H54 (cell line): ENCODE results near the gene VCAN.

Source experiments
- DNase-seq: peaks from one replicate; pipeline ENCODE4 v3.0.0; 2011; ENCODE audit warnings: low spot score, mixed read lengths; ENCODE audit not compliant: insufficient read length
- FAIRE-seq: peaks from 3 replicates; lab custom pipeline; 2011; peaks lifted over from hg19 to GRCh38; lab: Jason Lieb, UNC
- POLR2A ChIP-seq: IDR thresholded peaks from 2 replicates; pipeline ENCODE4 v1.6.1; 2011; ENCODE audit warnings: low read depth, mild to moderate bottlenecking, low read length

Gene VCAN

GRCh38 chr5:83473346-83474160, 2.0 kb downstream of the VCAN start:
- peak; percentile 77 for DNase-seq
- peak; percentile 92 for FAIRE-seq
- TF ChIP-seq POLR2A = no peak

DNA sequence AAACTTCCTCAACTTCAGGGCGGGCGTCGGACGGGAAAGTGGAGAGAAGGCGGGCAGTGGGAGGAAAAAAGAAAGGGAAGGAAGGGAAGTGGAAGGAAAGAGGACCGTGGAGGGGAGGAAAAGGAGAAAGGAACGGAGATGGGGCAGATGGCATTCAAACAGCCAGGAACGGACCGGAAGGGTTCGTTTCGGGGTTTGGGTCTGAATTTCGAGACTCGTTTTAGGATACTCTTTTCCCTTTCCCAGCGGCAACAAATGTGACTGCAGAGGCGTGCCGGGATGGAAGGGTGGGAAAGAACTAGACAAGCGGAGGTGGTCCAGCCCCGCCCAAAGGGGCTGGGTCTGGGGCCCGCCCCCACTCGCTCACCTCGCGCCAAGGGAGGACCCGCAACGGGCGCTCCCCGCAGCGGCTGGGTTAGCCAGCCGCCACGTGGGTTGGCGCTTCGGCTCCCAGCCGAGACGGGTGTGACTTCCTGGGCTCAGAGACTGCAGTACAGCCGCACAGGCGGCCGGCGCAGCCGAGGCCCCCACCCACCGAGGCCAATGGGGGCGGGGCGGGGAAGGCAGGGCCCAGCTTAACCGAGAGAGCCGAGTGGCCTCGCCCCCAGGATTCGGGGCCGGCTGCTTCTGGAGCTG, 2.7 kb downstream of the VCAN start:
- FAIRE-seq (peak; percentile 30), DNase-seq (peak; percentile 61)
- TF ChIP-seq POLR2A = no peak

DNA sequence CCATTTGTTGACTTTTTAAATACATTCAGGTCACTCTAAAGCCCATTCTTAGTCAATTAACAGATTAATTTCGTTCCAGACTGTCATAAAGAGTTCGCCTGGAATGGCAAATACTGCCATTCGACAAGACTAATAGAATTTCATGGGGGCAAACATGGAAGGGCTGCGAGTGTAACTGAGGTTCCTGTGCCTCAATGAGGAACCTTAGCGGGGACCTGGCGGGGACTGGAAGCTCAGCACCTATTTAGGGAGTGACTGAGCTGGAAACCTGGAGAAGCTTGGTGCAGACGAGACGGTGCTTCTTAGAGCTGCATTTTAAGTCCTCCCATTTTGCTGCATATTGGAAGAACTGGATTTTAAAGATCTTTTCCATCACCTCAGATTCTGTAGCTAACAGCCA, 3.4 kb downstream of the VCAN start:
- DNase-seq (no peak), FAIRE-seq (no peak)
- TF ChIP-seq POLR2A = no peak

DNA sequence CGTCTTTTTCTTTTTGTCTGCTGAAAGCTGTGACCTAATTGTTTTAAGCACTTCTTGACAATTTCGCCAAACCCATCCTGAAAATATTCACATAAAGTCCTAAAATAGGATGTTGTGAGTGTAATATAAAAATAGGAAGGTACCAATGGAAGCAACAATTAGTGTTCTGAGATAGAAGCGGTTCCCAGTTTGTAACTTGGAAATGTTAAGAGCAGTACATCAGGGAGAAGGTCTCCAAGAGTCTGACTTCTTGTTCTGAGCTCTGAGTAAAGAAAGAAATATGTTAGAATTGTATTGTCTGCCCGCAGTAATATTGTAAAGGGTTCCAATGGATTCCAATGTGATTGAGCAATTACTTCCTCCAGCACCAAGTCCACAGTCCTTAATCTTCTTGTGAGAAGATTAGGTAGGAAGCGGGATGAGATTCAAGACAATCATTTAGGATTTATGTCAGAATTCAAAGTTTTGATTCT, 3.9 kb downstream of the VCAN start:
- TF ChIP-seq POLR2A = no peak
- no peak for FAIRE-seq
- no peak for DNase-seq

- DNase-seq (no peak), FAIRE-seq (no peak)
- TF ChIP-seq POLR2A = no peak
Observed at GRCh38 chr5:83475935-83476814, 4.6 kb downstream of the VCAN start.

DNA sequence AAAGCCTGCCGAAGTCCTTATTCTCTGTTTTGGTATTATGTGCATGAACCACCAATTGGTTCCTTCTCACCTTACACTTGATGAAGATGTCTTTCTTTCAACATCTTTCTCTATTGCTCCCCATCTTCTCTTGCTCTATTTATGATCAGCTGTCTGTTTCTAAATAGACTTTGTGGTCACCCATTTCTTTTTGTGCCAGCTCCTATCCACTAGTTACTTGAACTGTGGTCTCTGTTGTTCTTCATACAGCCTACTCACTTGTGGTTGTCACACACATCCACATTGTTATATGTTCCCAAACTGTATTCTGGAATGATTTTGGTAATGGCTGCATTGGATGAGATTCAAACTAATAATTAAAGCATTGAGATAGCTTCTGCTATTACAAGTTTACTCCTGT, 11.4 kb downstream of the VCAN start:
- no peak for FAIRE-seq

GRCh38 chr5:83484294-83484693, 12.8 kb downstream of the VCAN start:
- DNase-seq (no peak), FAIRE-seq (no peak)
- no peak for TF ChIP-seq POLR2A

More for the DNA sequence above, 11.4 kb downstream of the VCAN start:
- no peak for TF ChIP-seq POLR2A
- no peak for DNase-seq

DNA sequence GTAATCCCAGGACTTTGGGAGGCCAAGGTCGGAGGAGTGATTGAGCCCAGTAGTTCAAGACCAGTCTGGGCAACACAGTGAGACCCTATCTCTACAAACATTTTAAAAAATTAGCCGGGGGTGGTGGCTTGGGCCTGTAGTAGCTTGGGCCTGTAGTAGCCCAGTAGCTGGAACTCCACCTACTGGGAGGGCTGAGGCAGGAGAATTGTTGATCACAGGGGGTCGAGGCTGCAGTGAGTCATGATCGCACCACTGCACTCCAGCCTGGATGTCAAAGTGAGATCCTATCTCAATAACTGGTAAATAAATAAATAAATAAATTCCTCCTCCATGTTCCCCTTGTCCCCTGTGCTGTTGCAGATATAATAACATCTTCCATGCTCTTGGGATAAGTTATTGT, 14.3 kb downstream of the VCAN start:
- TF ChIP-seq POLR2A = no peak
- no peak for FAIRE-seq
- DNase-seq = no peak

- DNase-seq (no peak), FAIRE-seq (no peak)
- no peak for TF ChIP-seq POLR2A
Observed at GRCh38 chr5:83487155-83487554, 15.6 kb downstream of the VCAN start.

DNA sequence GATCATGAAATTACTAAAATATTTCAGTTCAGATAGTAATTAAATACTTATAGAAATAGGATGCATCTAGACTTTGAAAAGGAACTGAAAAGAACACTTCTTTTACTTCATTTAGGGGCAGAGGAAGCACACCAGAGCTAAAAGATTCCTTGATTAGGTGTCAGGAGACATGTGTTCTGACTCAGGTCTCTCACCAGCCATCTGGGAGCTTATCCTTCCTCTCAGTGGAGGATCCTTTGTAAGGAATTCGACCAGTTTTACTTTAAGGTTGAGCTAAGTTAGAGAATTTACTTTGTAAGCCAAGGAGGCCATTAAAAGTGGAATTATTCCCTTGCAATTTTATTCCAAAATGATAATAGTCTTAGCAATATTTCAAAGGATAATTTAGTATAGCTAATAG, 16.7 kb downstream of the VCAN start:
- DNase-seq (no peak), FAIRE-seq (no peak)
- TF ChIP-seq POLR2A = no peak

GRCh38 chr5:83488821-83489220, 17.3 kb downstream of the VCAN start:
- FAIRE-seq (no peak), DNase-seq (no peak)
- TF ChIP-seq POLR2A = no peak

DNA sequence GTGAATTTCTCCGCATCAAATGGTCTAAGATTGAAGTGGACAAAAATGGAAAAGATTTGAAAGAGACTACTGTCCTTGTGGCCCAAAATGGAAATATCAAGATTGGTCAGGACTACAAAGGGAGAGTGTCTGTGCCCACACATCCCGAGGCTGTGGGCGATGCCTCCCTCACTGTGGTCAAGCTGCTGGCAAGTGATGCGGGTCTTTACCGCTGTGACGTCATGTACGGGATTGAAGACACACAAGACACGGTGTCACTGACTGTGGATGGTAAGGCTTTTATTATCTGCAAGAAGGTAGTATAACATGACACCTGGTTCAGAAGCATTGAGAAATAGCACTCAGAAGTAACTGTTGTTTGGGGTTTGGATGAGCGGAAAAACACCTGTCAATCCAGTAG, 18.7 kb downstream of the VCAN start:
- no peak for TF ChIP-seq POLR2A
- DNase-seq (no peak), FAIRE-seq (no peak)

GRCh38 chr5:83492331-83492730, 20.8 kb downstream of the VCAN start:
- TF ChIP-seq POLR2A = no peak
- no peak for FAIRE-seq
- no peak for DNase-seq

DNA sequence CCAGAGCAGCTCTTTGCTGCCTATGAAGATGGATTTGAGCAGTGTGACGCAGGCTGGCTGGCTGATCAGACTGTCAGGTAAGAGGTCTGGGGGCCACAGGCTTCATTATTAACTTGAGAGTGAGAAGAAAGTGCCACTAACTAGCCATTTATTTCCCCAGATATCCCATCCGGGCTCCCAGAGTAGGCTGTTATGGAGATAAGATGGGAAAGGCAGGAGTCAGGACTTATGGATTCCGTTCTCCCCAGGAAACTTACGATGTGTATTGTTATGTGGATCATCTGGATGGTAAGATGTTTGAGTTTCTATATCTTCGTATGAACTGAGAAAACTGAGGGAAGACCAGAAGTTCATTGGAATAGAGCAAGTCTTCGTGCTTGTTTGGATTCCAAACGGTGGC, 22.1 kb downstream of the VCAN start:
- DNase-seq (no peak), FAIRE-seq (no peak)
- no peak for TF ChIP-seq POLR2A
